Activated CD8-positive, alpha-beta T cell treated with anti-CD3 and anti-CD28 coated beads for 36 hours (primary cell): ENCODE results near the gene BMP6. TPM values are rescaled to one million over a fixed set of nuclear protein-coding genes. Genes with fewer than 3 reads are reported as not detected.

ENCODE experiments used
- ATAC-seq: fragments of 200-7000 bp; cut with Tn5 transposase; one replicate; pipeline ENCODE4 v1.10.0; 2021; ENCODE audit warnings: mild to moderate bottlenecking, moderate library complexity
- CTCF ChIA-PET: fragments of 350-600 bp; sonication (Branson Sonifier 250); formaldehyde crosslinking; loops from one replicate; lab custom pipeline; 2021; ENCODE audit warnings: antibody characterized with exemption; lab: Charles Lee
- POLR2A ChIA-PET: fragments of 350-600 bp; sonication (Branson Sonifier 250); formaldehyde crosslinking; loops from one replicate; lab custom pipeline; 2021; ENCODE audit warnings: antibody characterized with exemption; lab: Charles Lee
- DNase-seq: peaks from one replicate; pipeline ENCODE4 v3.0.0-alpha.2; 2020
- H3K27ac Mint-ChIP-seq: one replicate; pipeline ENCODE4 v1.8.0; 2021; ENCODE audit warnings: mild to moderate bottlenecking, mixed read lengths
- H3K27me3 Mint-ChIP-seq: one replicate; pipeline ENCODE4 v1.8.0; 2021; ENCODE audit warnings: mixed read lengths
- H3K36me3 Mint-ChIP-seq: one replicate; pipeline ENCODE4 v1.8.0; 2021; ENCODE audit warnings: low read depth, mixed read lengths
- H3K4me1 Mint-ChIP-seq: one replicate; pipeline ENCODE4 v1.8.0; 2021; ENCODE audit warnings: low read depth, mixed read lengths
- H3K4me3 Mint-ChIP-seq: one replicate; pipeline ENCODE4 v1.8.0; 2021; ENCODE audit warnings: mild to moderate bottlenecking, moderate library complexity, mixed read lengths
- H3K9me3 Mint-ChIP-seq: one replicate; pipeline ENCODE4 v1.8.0; 2021; ENCODE audit warnings: mixed read lengths
- intact Hi-C: fragments of 100-400 bp; cut with micrococcal nuclease; formaldehyde crosslinking; loops from one replicate; pipeline ENCODE4 v1.10.0; 2022
- total RNA-seq, 2 experiments: library from RNA; stranded (reverse); gene quantifications; one replicate each; pipeline ENCODE4 v1.2.3, GENCODE V29; 2021
- TF ChIP-seq, protein P1 (sequence below): fragments of 200-600 bp; IDR thresholded peaks from one replicate; pipeline ENCODE4 v1.8.0; 2022; ENCODE audit warnings: antibody characterized with exemption, mild to moderate bottlenecking

Gene BMP6
- total RNA-seq, 2 experiments from 2014 or later = 0.09 to 0.18 TPM

DNA sequence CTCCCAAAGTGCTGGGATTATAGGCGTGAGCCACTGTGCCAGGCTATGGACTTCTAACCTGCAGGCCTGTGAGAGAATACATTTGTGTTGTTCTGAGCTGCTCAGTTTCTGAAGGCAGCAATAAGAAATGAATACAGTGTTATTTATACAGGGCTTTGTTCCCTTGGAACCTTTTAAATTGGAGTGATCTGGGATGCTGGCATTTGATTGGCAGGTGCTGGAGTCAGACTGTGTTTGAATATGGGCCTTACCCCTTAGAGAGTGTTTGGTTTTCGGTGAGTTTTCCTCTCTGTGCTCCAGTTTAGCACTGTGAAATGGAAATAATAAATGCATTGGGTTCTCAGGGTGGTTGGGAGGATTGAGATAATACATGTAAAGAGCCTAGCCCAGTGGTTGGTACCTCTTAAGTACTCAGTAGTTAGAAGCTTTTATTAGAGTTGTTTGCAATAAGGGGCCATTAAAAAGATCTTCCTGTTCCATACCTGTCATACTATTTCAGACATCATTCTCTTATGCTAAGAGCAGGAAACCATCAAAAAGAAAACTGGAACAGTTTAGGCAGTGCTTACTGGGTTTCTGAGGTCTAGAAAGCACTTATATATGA is 22.1 kb downstream of the BMP6 start:
- Mint-ChIP-seq H3K9me3 (no peaks in the 10 kb centered on the region), H3K27me3 (peaks cover 11% of the 10 kb centered on the region), H3K27ac (no peak overlapping the region), H3K36me3 (no peaks in the 10 kb centered on the region), H3K4me1 (no peaks in the 10 kb centered on the region), H3K4me3 (no peak overlapping the region)
- POLR2A ChIA-PET = no interaction called here
- ATAC-seq = no peak
- intact Hi-C loops = no loop called here
- no peak for DNase-seq
- CTCF ChIA-PET = interaction anchor here (1.4 kb wide), 1 partner anchor 311 kb away, joined by 3 read pairs; no protein-coding TSS in a partner anchor
- TF ChIP-seq, protein P1, sequence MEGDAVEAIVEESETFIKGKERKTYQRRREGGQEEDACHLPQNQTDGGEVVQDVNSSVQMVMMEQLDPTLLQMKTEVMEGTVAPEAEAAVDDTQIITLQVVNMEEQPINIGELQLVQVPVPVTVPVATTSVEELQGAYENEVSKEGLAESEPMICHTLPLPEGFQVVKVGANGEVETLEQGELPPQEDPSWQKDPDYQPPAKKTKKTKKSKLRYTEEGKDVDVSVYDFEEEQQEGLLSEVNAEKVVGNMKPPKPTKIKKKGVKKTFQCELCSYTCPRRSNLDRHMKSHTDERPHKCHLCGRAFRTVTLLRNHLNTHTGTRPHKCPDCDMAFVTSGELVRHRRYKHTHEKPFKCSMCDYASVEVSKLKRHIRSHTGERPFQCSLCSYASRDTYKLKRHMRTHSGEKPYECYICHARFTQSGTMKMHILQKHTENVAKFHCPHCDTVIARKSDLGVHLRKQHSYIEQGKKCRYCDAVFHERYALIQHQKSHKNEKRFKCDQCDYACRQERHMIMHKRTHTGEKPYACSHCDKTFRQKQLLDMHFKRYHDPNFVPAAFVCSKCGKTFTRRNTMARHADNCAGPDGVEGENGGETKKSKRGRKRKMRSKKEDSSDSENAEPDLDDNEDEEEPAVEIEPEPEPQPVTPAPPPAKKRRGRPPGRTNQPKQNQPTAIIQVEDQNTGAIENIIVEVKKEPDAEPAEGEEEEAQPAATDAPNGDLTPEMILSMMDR = no peak

DNA sequence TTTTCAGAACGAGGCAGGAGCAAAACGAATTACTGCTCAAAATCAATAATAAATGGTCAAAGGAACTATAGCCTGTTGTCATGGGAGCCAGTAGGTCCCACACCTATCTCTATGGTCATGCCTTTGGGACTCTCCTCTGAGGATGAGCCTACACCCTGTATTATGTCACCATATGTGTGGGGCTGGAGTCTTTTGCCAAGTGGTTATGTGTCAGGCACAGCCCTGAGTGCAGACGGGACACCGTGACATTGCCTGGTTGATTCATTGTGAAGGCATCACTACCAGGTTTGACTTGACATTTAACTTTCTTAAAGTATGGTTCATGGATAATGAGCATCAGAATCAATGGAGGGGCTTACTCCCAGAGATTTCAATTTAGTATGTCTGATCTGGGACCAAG is 23.6 kb downstream of the BMP6 start:
- H3K4me3 Mint-ChIP-seq = no peak overlapping the region
- POLR2A ChIA-PET = no interaction called here
- TF ChIP-seq, protein P1 = no peak

DNA sequence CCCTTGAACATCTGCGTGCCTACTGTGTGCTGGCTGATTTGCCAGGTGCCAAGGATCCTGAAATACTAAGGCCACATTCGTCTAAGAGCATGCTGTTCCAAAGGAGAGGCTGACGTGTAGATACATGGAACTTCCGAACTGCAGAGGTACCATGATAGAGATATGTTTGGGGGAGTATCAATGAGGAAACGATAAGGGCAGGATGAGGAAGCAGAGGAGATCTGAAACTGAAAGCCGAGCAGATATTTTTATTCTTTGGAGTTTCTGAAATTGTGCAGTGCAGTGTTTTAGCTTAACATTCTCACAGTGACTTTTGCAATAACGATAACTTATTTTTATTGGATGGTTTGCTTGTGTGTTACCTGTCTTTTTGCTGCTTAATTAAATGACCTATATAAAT is 24.3 kb downstream of the BMP6 start:
- ATAC-seq = no peak
- CTCF ChIA-PET = no interaction called here
- H3K27me3 Mint-ChIP-seq = peaks cover 9% of the 10 kb centered on the region
- POLR2A ChIA-PET = no interaction called here
- no peaks in the 10 kb centered on the region for H3K9me3 Mint-ChIP-seq
- DNase-seq = no peak
- no peak overlapping the region for H3K27ac Mint-ChIP-seq
- H3K36me3 Mint-ChIP-seq = no peaks in the 10 kb centered on the region
- H3K4me1 Mint-ChIP-seq = no peaks in the 10 kb centered on the region
- intact Hi-C loops = no loop called here
- TF ChIP-seq, protein P1 = no peak
- H3K4me3 Mint-ChIP-seq = no peak overlapping the region

More for the DNA sequence above, 23.6 kb downstream of the BMP6 start:
- intact Hi-C loops = no loop called here
- DNase-seq (no peak), ATAC-seq (no peak)
- Mint-ChIP-seq H3K27ac (no peak overlapping the region), H3K9me3 (no peaks in the 10 kb centered on the region), H3K36me3 (no peaks in the 10 kb centered on the region), H3K4me1 (no peaks in the 10 kb centered on the region), H3K27me3 (peaks cover 12% of the 10 kb centered on the region)
- CTCF ChIA-PET = no interaction called here

DNA sequence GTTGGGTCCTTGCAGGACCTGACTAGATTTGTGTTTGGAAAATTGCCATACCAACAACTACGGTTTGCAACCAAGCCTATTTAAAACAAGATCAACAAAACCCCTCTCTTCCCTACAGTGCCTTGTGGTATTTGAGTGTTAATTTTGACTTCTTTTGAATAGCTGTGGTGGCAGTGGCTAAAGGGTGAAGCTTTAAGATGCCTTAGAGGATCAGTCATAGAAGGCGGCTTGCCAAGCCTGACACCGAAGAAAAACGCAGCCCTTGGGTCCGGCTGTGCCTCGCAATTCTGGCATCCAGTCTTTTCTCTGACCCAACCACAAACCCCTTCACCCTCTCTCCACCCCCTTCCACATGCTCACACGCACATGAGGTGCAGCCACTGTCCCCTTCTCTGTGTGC is 32.6 kb downstream of the BMP6 start:
- CTCF ChIA-PET = no interaction called here
- TF ChIP-seq, protein P1 = no peak
- H3K4me3 Mint-ChIP-seq = no peak overlapping the region
- H3K4me1 Mint-ChIP-seq = no peaks in the 10 kb centered on the region
- intact Hi-C loops = no loop called here
- no peaks in the 10 kb centered on the region for H3K36me3 Mint-ChIP-seq
- POLR2A ChIA-PET = no interaction called here
- peaks cover 12% of the 10 kb centered on the region for H3K27me3 Mint-ChIP-seq
- ATAC-seq (no peak), DNase-seq (no peak)
- H3K27ac Mint-ChIP-seq = no peak overlapping the region
- H3K9me3 Mint-ChIP-seq = no peaks in the 10 kb centered on the region

DNA sequence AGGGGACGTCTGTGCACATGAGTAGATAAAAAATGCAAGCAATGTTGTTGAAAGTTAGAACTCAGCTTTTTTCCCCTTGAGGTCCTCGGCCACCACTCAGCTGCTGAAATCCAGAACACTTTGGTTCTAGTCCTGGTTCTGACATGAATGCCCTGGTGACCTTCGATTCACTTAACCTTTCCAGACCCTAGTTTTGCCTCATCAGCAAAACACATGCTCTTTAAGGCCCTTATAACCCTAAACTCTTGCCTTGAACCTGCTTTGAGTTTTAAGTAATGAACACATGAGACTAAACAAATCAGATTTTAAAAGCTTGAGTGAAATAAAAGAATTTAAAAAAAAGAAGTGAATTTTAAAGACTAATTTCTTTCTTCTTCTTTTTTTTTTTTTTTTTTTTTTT is 33.4 kb downstream of the BMP6 start:
- Mint-ChIP-seq H3K27ac (no peak overlapping the region), H3K27me3 (peaks cover 15% of the 10 kb centered on the region), H3K9me3 (no peaks in the 10 kb centered on the region), H3K36me3 (no peaks in the 10 kb centered on the region), H3K4me3 (no peak overlapping the region), H3K4me1 (no peaks in the 10 kb centered on the region)
- ATAC-seq (no peak), DNase-seq (no peak)
- ChIA-PET POLR2A (no interaction called here), CTCF (no interaction called here)
- TF ChIP-seq, protein P1 = no peak
- intact Hi-C loops = no loop called here
